GM23338 (cell line): ENCODE measurements around the gene DNAH17. TPM values are rescaled to one million over a fixed set of nuclear protein-coding genes. Genes with fewer than 3 reads are reported as not detected.
A peak's percentile ranks its signal among the peaks of the same experiment; 100 is the strongest.

ENCODE experiments used
- ATAC-seq: fragments of 200-7000 bp; cut with Tn5 transposase; 3 replicates; pipeline ENCODE4 v1.9.1; 2020
- DNase-seq: peaks from one replicate; pipeline ENCODE4 v3.0.0-alpha.2; 2015; ENCODE audit warnings: low spot score
- H2AFZ ChIP-seq: fragments of 200-600 bp; sonication (generic); 2 replicates; pipeline ENCODE4 v1.8.0; 2016; ENCODE audit warnings: antibody characterized with exemption, mild to moderate bottlenecking, moderate library complexity
- H3F3A ChIP-seq: fragments of 200-600 bp; sonication (generic); replicated peaks from 2 replicates; pipeline ENCODE4 v1.8.0; 2017; ENCODE audit warnings: antibody characterized with exemption, mixed run types, low read depth
- H3K27ac ChIP-seq: fragments of 200-600 bp; sonication (generic); 2 replicates; pipeline ENCODE4 v1.6.1; 2016; ENCODE audit warnings: low read depth
- H3K27me3 ChIP-seq: fragments of 200-600 bp; sonication (generic); 2 replicates; pipeline ENCODE4 v1.8.0; 2016; ENCODE audit warnings: mild to moderate bottlenecking, mixed run types, moderate library complexity; ENCODE audit not compliant: insufficient read depth
- H3K36me3 ChIP-seq: fragments of 200-600 bp; sonication (generic); 2 replicates; pipeline ENCODE4 v1.8.0; 2016; ENCODE audit warnings: mild to moderate bottlenecking; ENCODE audit not compliant: insufficient read depth
- H3K4me1 ChIP-seq: fragments of 200-600 bp; sonication (generic); 2 replicates; pipeline ENCODE4 v1.8.0; 2016; ENCODE audit warnings: mild to moderate bottlenecking, moderate library complexity; ENCODE audit not compliant: insufficient read depth
- H3K4me2 ChIP-seq: fragments of 200-600 bp; sonication (generic); 2 replicates; pipeline ENCODE4 v1.7.1; 2017; ENCODE audit warnings: mixed run types
- H3K4me3 ChIP-seq: fragments of 200-600 bp; sonication (generic); 2 replicates; pipeline ENCODE4 v1.6.1; 2016; ENCODE audit warnings: mixed run types
- H3K79me2 ChIP-seq: fragments of 200-600 bp; sonication (generic); replicated peaks from 2 replicates; pipeline ENCODE4 v1.8.0; 2017; ENCODE audit warnings: mild to moderate bottlenecking; ENCODE audit not compliant: insufficient read depth
- H3K9me2 ChIP-seq: fragments of 200-600 bp; sonication (generic); 2 replicates; pipeline ENCODE4 v1.8.0; 2017; ENCODE audit not compliant: insufficient read depth
- H4K20me1 ChIP-seq: fragments of 200-600 bp; sonication (generic); replicated peaks from 2 replicates; pipeline ENCODE4 v1.8.0; 2017; ENCODE audit warnings: mild to moderate bottlenecking; ENCODE audit not compliant: insufficient read depth
- H3K27ac Mint-ChIP-seq: 2 replicates; pipeline ENCODE4 v1.8.0; 2020; ENCODE audit warnings: inconsistent platforms, mild to moderate bottlenecking, moderate library complexity, mixed read lengths
- H3K27me3 Mint-ChIP-seq: 3 replicates; pipeline ENCODE4 v1.8.0; 2022; ENCODE audit warnings: low read depth, mild to moderate bottlenecking, moderate library complexity, mixed read lengths, inconsistent platforms; ENCODE audit not compliant: insufficient read depth, poor library complexity
- H3K36me3 Mint-ChIP-seq: 3 replicates; pipeline ENCODE4 v1.8.0; 2021; ENCODE audit warnings: low read depth, mild to moderate bottlenecking, inconsistent platforms, moderate library complexity, mixed read lengths
- H3K4me1 Mint-ChIP-seq: 3 replicates; pipeline ENCODE4 v1.8.0; 2020; ENCODE audit warnings: mild to moderate bottlenecking, inconsistent platforms, mixed read lengths
- H3K4me3 Mint-ChIP-seq: 3 replicates; pipeline ENCODE4 v1.8.0; 2021; ENCODE audit warnings: moderate library complexity, mild to moderate bottlenecking, inconsistent platforms, mixed read lengths
- H3K9me3 Mint-ChIP-seq: 3 replicates; pipeline ENCODE4 v1.8.0; 2020; ENCODE audit warnings: moderate library complexity, mild to moderate bottlenecking, inconsistent platforms, mixed read lengths
- CREB1 ChIP-seq: fragments of 250-450 bp; sonication (Bioruptor Pico); IDR thresholded peaks from 2 replicates; pipeline ENCODE4 v1.5.0; 2020; ENCODE audit warnings: low read depth, mild to moderate bottlenecking, moderate library complexity
- EZH2 ChIP-seq: fragments of 200-600 bp; sonication (generic); IDR thresholded peaks from one replicate; pipeline ENCODE4 v1.8.0; 2017; ENCODE audit warnings: antibody characterized with exemption, mild to moderate bottlenecking, low read depth; ENCODE audit not compliant: unreplicated experiment
- EZH2phosphoT487 ChIP-seq: fragments of 200-600 bp; sonication (generic); IDR thresholded peaks from one replicate; pipeline ENCODE4 v1.8.1; 2018; ENCODE audit warnings: antibody characterized with exemption; ENCODE audit not compliant: unreplicated experiment
- JUNB ChIP-seq: IDR thresholded peaks from one replicate; pipeline ENCODE4 v1.6.1; 2016; ENCODE audit warnings: antibody characterized with exemption; ENCODE audit not compliant: unreplicated experiment
- NANOG ChIP-seq: IDR thresholded peaks from 2 replicates; pipeline ENCODE4 v1.6.1; 2016; ENCODE audit warnings: antibody characterized with exemption, borderline replicate concordance
- POLR2AphosphoS5 ChIP-seq: IDR thresholded peaks from 2 replicates; pipeline ENCODE4 v1.6.1; 2016; ENCODE audit warnings: antibody characterized with exemption, low read depth
- STAT1 ChIP-seq: IDR thresholded peaks from one replicate; pipeline ENCODE4 v1.6.1; 2016; ENCODE audit warnings: antibody characterized with exemption; ENCODE audit not compliant: unreplicated experiment
- ZNF114 ChIP-seq: fragments of 250-450 bp; sonication (Bioruptor Pico); IDR thresholded peaks from 2 replicates; pipeline ENCODE4 v1.5.0; 2020; ENCODE audit warnings: mild to moderate bottlenecking, moderate library complexity
- ZNF331 ChIP-seq: fragments of 250-450 bp; sonication (Bioruptor Pico); IDR thresholded peaks from 2 replicates; pipeline ENCODE4 v1.5.0; 2020; ENCODE audit warnings: low read depth, mild to moderate bottlenecking, moderate library complexity
- polyA plus RNA-seq: library from polyadenylated mRNA; unstranded; fragments of >200 nt; fragmentation: Nextera tagmentation; extraction: Ambion mirVana; gene quantifications from 2 replicates; pipeline ENCODE4 v1.2.1, GENCODE V29; 2016
- total RNA-seq: library from RNA; depleted of rRNA; stranded (reverse); fragments of >200 nt; shearing (Covaris generic); gene quantifications from 2 replicates; pipeline ENCODE4 v1.2.3, GENCODE V29; 2014
- TF ChIP-seq, protein P1 (sequence below): IDR thresholded peaks from one replicate; pipeline ENCODE4 v1.6.1; 2018; ENCODE audit warnings: antibody characterized with exemption; ENCODE audit not compliant: unreplicated experiment
- TF ChIP-seq, protein P2 (sequence below): IDR thresholded peaks from 2 replicates; pipeline ENCODE4 v1.6.1; 2016; ENCODE audit warnings: antibody characterized with exemption
- TF ChIP-seq, protein P3 (sequence below), 2 experiments: fragments of 200-600 bp in 1 of 2; sonication (generic) in 1 of 2; conservative IDR thresholded peaks; 2 replicates each; pipeline versions ENCODE4 v1.5.1 to v1.6.1; 2016 to 2017; ENCODE audit warnings: antibody characterized with exemption in 2 of 2, low read depth in 2 of 2, mild to moderate bottlenecking in 2 of 2, moderate library complexity in 1 of 2
- TF ChIP-seq, protein P4 (sequence below): fragments of 250-450 bp; sonication (Bioruptor Pico); IDR thresholded peaks from 2 replicates; pipeline ENCODE4 v1.5.0; 2020; ENCODE audit warnings: mild to moderate bottlenecking, moderate library complexity

Gene DNAH17
- total and polyA plus RNA-seq, 2 experiments from 2014 or later = 0.59 to 2.0 TPM

DNA sequence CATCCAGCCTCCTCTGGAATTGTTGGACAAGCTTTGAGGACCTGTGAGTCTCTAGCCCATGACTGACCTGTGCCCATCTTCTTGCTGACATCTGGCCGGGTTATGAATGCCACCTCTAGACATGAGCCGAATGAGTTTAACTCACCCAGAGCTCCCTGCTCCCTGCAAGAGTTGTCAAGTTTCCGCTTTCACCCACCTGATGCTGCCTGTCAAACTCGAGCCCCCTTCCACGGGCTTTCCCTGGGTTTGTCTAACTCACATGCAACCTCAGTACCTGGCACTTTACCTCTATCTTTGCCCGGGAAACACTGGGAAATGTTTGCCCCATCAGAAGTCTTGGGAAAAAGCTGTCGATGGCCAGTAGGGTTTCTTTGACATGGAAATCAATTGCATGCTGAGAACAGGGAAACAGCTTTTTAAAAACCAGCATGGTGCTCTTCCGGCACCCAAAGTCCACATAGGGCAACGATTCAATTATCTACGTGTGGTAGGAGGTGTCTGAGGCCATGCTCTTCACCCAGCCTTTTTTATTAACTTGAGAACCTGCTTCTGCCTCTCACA, 33.8 kb upstream of the DNAH17 start:
- Histone ChIP-seq H3K36me3 (no peaks in the 10 kb centered on the region), H2AFZ (no peak overlapping the region), H3F3A (no peaks in the 10 kb centered on the region), H3K27ac (no peak overlapping the region), H3K4me2 (no peak overlapping the region), H3K4me1 (no peaks in the 10 kb centered on the region), H4K20me1 (no peaks in the 10 kb centered on the region), H3K4me3 (no peak overlapping the region), H3K27me3 (no peaks in the 10 kb centered on the region), H3K79me2 (no peaks in the 10 kb centered on the region), H3K9me2 (no peaks in the 10 kb centered on the region)
- TF ChIP-seq, protein P1, sequence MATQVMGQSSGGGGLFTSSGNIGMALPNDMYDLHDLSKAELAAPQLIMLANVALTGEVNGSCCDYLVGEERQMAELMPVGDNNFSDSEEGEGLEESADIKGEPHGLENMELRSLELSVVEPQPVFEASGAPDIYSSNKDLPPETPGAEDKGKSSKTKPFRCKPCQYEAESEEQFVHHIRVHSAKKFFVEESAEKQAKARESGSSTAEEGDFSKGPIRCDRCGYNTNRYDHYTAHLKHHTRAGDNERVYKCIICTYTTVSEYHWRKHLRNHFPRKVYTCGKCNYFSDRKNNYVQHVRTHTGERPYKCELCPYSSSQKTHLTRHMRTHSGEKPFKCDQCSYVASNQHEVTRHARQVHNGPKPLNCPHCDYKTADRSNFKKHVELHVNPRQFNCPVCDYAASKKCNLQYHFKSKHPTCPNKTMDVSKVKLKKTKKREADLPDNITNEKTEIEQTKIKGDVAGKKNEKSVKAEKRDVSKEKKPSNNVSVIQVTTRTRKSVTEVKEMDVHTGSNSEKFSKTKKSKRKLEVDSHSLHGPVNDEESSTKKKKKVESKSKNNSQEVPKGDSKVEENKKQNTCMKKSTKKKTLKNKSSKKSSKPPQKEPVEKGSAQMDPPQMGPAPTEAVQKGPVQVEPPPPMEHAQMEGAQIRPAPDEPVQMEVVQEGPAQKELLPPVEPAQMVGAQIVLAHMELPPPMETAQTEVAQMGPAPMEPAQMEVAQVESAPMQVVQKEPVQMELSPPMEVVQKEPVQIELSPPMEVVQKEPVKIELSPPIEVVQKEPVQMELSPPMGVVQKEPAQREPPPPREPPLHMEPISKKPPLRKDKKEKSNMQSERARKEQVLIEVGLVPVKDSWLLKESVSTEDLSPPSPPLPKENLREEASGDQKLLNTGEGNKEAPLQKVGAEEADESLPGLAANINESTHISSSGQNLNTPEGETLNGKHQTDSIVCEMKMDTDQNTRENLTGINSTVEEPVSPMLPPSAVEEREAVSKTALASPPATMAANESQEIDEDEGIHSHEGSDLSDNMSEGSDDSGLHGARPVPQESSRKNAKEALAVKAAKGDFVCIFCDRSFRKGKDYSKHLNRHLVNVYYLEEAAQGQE = no peak
- TF ChIP-seq ZNF114 (CRISPR knock-in tag) (no peak), STAT1 (no peak), ZNF331 (CRISPR knock-in tag) (no peak), POLR2AphosphoS5 (no peak), JUNB (no peak), EZH2 (no peak), CREB1 (CRISPR knock-in tag) (no peak), EZH2phosphoT487 (no peak), NANOG (no peak)
- TF ChIP-seq, protein P2, sequence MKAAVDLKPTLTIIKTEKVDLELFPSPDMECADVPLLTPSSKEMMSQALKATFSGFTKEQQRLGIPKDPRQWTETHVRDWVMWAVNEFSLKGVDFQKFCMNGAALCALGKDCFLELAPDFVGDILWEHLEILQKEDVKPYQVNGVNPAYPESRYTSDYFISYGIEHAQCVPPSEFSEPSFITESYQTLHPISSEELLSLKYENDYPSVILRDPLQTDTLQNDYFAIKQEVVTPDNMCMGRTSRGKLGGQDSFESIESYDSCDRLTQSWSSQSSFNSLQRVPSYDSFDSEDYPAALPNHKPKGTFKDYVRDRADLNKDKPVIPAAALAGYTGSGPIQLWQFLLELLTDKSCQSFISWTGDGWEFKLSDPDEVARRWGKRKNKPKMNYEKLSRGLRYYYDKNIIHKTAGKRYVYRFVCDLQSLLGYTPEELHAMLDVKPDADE = no peak
- TF ChIP-seq, protein P3, sequence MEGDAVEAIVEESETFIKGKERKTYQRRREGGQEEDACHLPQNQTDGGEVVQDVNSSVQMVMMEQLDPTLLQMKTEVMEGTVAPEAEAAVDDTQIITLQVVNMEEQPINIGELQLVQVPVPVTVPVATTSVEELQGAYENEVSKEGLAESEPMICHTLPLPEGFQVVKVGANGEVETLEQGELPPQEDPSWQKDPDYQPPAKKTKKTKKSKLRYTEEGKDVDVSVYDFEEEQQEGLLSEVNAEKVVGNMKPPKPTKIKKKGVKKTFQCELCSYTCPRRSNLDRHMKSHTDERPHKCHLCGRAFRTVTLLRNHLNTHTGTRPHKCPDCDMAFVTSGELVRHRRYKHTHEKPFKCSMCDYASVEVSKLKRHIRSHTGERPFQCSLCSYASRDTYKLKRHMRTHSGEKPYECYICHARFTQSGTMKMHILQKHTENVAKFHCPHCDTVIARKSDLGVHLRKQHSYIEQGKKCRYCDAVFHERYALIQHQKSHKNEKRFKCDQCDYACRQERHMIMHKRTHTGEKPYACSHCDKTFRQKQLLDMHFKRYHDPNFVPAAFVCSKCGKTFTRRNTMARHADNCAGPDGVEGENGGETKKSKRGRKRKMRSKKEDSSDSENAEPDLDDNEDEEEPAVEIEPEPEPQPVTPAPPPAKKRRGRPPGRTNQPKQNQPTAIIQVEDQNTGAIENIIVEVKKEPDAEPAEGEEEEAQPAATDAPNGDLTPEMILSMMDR (conservative IDR thresholded peaks at IDR 0.05; ENCODE audit: low read depth in 2 of 2) = no peak
- TF ChIP-seq, protein P4, sequence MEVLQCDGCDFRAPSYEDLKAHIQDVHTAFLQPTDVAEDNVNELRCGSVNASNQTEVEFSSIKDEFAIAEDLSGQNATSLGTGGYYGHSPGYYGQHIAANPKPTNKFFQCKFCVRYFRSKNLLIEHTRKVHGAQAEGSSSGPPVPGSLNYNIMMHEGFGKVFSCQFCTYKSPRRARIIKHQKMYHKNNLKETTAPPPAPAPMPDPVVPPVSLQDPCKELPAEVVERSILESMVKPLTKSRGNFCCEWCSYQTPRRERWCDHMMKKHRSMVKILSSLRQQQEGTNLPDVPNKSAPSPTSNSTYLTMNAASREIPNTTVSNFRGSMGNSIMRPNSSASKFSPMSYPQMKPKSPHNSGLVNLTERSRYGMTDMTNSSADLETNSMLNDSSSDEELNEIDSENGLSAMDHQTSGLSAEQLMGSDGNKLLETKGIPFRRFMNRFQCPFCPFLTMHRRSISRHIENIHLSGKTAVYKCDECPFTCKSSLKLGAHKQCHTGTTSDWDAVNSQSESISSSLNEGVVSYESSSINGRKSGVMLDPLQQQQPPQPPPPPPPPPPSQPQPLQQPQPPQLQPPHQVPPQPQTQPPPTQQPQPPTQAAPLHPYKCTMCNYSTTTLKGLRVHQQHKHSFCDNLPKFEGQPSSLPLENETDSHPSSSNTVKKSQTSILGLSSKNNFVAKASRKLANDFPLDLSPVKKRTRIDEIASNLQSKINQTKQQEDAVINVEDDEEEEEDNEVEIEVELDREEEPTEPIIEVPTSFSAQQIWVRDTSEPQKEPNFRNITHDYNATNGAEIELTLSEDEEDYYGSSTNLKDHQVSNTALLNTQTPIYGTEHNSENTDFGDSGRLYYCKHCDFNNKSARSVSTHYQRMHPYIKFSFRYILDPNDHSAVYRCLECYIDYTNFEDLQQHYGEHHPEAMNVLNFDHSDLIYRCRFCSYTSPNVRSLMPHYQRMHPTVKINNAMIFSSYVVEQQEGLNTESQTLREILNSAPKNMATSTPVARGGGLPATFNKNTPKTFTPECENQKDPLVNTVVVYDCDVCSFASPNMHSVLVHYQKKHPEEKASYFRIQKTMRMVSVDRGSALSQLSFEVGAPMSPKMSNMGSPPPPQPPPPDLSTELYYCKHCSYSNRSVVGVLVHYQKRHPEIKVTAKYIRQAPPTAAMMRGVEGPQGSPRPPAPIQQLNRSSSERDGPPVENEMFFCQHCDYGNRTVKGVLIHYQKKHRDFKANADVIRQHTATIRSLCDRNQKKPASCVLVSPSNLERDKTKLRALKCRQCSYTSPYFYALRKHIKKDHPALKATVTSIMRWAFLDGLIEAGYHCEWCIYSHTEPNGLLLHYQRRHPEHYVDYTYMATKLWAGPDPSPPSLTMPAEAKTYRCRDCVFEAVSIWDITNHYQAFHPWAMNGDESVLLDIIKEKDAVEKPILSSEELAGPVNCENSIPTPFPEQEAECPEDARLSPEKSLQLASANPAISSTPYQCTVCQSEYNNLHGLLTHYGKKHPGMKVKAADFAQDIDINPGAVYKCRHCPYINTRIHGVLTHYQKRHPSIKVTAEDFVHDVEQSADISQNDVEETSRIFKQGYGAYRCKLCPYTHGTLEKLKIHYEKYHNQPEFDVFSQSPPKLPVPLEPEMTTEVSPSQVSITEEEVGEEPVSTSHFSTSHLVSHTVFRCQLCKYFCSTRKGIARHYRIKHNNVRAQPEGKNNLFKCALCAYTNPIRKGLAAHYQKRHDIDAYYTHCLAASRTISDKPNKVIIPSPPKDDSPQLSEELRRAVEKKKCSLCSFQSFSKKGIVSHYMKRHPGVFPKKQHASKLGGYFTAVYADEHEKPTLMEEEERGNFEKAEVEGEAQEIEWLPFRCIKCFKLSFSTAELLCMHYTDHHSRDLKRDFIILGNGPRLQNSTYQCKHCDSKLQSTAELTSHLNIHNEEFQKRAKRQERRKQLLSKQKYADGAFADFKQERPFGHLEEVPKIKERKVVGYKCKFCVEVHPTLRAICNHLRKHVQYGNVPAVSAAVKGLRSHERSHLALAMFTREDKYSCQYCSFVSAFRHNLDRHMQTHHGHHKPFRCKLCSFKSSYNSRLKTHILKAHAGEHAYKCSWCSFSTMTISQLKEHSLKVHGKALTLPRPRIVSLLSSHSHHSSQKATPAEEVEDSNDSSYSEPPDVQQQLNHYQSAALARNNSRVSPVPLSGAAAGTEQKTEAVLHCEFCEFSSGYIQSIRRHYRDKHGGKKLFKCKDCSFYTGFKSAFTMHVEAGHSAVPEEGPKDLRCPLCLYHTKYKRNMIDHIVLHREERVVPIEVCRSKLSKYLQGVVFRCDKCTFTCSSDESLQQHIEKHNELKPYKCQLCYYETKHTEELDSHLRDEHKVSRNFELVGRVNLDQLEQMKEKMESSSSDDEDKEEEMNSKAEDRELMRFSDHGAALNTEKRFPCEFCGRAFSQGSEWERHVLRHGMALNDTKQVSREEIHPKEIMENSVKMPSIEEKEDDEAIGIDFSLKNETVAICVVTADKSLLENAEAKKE (CRISPR knock-in tag) = no peak
- H3K4me3 Mint-ChIP-seq = no peak overlapping the region
- H3K27ac Mint-ChIP-seq = no peak overlapping the region
- H3K9me3 Mint-ChIP-seq = no peaks in the 10 kb centered on the region
- DNase-seq (no peak), ATAC-seq (peak; percentile 59)
- peaks cover 18% of the 10 kb centered on the region for H3K27me3 Mint-ChIP-seq
- H3K36me3 Mint-ChIP-seq = no peaks in the 10 kb centered on the region
- peaks cover 15% of the 10 kb centered on the region for H3K4me1 Mint-ChIP-seq
